GM12874 (cell line): ENCODE data around the gene TARBP1.

Source experiments
- TF ChIP-seq, protein P1 (sequence below): IDR thresholded peaks from 2 replicates; pipeline ENCODE4 v1.5.1; 2011; ENCODE audit warnings: low read depth, mild to moderate bottlenecking, control low read depth, low read length, moderate library complexity; ENCODE audit not compliant: insufficient read depth

TARBP1 gene, protein sequence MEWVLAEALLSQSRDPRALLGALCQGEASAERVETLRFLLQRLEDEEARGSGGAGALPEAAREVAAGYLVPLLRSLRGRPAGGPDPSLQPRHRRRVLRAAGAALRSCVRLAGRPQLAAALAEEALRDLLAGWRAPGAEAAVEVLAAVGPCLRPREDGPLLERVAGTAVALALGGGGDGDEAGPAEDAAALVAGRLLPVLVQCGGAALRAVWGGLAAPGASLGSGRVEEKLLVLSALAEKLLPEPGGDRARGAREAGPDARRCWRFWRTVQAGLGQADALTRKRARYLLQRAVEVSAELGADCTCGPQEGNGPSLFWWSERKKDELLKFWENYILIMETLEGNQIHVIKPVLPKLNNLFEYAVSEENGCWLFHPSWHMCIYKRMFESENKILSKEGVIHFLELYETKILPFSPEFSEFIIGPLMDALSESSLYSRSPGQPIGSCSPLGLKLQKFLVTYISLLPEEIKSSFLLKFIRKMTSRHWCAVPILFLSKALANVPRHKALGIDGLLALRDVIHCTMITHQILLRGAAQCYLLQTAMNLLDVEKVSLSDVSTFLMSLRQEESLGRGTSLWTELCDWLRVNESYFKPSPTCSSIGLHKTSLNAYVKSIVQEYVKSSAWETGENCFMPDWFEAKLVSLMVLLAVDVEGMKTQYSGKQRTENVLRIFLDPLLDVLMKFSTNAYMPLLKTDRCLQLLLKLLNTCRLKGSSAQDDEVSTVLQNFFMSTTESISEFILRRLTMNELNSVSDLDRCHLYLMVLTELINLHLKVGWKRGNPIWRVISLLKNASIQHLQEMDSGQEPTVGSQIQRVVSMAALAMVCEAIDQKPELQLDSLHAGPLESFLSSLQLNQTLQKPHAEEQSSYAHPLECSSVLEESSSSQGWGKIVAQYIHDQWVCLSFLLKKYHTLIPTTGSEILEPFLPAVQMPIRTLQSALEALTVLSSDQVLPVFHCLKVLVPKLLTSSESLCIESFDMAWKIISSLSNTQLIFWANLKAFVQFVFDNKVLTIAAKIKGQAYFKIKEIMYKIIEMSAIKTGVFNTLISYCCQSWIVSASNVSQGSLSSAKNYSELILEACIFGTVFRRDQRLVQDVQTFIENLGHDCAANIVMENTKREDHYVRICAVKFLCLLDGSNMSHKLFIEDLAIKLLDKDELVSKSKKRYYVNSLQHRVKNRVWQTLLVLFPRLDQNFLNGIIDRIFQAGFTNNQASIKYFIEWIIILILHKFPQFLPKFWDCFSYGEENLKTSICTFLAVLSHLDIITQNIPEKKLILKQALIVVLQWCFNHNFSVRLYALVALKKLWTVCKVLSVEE (N-terminal part only)

DNA sequence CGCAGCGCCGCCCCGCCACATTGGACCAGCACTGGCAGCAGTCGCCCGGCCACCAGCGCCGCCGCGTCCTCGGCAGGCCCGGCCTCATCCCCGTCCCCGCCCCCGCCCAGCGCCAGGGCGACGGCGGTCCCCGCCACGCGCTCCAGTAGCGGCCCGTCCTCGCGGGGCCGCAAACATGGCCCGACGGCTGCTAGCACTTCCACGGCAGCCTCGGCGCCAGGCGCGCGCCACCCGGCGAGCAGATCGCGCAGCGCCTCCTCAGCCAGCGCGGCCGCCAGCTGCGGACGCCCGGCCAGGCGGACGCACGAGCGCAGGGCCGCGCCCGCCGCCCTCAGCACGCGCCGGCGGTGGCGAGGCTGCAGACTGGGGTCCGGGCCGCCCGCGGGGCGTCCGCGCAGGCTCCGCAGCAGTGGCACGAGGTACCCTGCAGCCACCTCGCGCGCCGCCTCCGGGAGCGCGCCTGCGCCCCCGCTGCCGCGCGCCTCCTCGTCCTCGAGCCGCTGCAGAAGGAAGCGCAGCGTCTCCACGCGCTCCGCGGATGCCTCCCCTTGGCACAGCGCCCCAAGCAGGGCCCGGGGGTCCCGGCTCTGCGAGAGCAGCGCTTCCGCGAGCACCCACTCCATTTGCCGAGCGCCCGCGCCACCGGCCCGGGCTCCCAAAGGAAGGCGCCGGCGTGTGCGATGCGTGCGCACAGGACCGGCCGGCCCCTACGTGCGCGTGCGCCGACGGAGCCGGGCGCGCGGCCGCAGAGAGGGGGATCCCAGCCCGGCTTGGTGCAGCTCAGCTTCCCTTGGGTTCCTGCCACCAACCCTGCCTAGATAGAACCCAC is at the start of gene TARBP1:
TARBP1 (minus strand) TSS at position 699 of the 829 bp plus-strand sequence; CDS start at position 623, 76 bp downstream.
- TF ChIP-seq, protein P1, sequence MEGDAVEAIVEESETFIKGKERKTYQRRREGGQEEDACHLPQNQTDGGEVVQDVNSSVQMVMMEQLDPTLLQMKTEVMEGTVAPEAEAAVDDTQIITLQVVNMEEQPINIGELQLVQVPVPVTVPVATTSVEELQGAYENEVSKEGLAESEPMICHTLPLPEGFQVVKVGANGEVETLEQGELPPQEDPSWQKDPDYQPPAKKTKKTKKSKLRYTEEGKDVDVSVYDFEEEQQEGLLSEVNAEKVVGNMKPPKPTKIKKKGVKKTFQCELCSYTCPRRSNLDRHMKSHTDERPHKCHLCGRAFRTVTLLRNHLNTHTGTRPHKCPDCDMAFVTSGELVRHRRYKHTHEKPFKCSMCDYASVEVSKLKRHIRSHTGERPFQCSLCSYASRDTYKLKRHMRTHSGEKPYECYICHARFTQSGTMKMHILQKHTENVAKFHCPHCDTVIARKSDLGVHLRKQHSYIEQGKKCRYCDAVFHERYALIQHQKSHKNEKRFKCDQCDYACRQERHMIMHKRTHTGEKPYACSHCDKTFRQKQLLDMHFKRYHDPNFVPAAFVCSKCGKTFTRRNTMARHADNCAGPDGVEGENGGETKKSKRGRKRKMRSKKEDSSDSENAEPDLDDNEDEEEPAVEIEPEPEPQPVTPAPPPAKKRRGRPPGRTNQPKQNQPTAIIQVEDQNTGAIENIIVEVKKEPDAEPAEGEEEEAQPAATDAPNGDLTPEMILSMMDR: peak; percentile 24; the same call in 1 of the 2 replicates

DNA sequence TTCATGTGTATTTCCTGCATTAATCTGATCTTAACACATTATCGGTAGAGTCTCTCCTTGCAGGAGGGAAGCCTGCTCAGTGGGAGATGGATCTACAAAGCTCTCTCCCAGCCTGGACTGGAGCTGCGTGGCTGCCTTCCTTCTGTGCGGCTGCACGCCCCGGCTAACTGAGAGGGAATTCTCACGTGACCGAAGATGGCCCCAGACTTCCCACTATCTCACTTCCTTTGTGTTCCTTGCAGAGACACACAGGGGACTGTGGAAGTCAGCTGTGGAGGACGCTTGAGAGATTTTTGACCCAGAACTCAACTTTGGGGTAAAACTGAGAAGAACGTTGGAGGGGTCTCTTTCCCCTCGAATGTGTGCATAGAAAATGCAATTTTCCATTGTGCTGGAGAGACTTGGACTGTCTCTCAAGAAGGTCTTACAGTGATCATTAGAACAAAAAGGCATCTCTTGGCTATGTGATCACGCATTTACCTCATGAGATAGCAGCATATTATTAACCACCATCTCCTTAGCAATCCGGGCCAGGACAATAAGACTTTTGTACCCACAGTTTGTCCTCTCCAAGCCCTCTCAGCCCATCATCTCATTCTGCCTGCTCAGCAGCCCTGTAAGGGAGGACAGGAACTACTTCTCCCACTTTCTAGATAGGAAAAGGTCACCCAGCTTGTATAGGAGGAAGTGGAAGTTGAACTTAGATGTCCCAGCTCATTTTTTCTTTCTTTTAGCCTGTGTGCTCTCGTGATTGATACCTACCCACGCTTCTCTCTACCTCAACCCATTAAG is 49.3 kb upstream of the TARBP1 start:
- TF ChIP-seq, protein P1: no peak

DNA sequence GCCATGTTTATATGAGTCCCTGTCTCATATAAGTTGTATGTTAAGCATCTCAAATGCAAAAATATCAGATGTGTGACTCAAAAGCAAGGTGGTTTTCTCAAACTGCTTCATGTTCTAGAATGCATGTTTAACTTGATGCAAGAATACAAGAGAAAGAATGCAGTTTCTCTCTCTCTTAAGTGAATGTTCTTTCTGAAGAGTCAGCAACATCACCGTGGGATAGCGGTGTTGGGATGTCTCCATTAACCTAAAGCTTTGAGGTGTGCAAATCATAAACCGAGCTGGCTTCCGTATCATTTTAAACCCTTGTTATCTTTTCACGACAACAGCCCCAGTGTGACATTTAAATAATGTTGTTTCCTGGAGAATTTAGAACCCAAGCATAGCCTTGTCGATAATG is 48.4 kb upstream of the TARBP1 start:
- TF ChIP-seq, protein P1: no peak

DNA sequence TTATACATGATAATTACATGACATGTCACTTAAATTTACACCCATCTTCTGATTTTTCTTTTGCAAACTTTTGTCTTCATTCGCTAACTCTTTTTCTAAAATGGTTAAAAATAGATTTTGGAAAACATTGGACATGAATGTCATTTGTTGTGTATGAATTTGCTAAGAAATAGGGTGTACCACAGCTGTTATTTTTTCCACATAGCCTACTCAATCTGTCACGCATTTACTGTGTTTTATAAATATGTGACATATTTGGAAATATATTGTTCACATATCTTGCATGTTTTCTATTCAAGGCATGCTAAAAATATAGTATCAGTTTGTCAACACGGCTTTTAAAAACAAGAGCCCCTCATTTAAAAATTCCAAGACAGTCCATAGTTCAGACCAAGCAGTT is 47.9 kb upstream of the TARBP1 start:
- TF ChIP-seq, protein P1: no peak

DNA sequence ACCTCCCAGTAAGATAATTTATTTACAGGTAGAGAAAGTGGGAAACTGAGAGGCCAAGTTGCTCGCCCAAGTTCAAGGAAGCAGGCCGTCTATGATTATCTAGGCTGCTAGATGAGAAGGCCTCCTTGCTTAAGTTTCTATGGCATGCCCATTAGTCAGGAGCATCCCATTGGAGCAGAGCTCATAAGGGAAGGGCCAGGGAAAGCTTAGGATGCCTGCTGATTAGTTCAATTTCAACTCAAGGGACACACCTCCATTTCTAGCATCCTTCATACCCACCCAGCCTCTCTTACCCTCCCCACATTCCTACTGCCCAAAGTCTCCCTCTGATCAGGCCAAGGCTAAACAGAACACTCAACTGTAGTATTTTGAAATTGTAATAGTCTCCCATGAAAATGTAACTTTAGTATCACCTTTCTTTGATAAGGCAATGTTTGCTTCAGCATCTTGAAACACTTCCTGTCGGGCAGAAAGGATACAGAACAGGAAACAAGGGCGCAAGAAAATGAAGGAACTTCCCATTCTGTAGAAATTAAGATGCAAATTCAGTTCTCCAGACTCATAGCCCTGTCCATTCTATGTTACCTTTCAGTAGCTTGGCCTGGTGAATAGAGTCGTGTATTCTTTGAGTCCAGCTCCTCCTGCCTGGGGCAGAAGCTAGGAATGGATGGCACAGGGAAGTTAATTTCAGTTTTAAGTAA is 46.3 kb upstream of the TARBP1 start:
- TF ChIP-seq, protein P1: no peak

DNA sequence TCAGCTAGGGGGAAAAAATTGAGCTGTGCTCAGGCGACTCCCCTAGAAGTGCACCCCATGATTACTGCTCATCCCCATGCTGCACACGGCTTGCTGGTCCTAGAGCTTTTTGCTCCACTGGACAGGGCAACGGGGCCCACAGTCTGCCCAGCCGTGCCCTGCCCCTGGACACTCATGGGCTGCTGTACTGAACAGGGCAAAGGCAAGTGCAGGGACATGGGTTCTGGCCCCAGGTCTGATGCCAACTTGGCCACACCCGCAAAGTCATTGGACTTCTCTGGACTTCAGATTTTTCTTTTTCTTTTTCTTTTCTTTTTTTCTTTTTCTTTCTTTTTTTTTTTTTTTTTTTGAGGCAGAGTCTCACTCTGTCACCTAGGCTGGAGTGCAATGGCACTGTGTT is 42.9 kb upstream of the TARBP1 start:
- TF ChIP-seq, protein P1: no peak
